GM13976 (cell line): ENCODE data around the gene CWC22.
"Not testable (repeated sequence)": the region's sequence is repeated elsewhere in the genome, so short reads cannot be mapped to it uniquely, and the experiment has no call there.

ENCODE experiments used
- DNase-seq: peaks from one replicate; pipeline ENCODE4 v3.0.0; 2012; ENCODE audit warnings: low spot score
- in situ Hi-C: fragments of 300-500 bp; cut with MboI; formaldehyde crosslinking; loops from one replicate; pipeline ENCODE4 v1.12.0; 2022; ENCODE audit warnings: low sequenced_read_pairs, mixed read lengths, inconsistent platforms; ENCODE audit not compliant: unreplicated experiment
- TF ChIP-seq, protein P1 (sequence below): IDR thresholded peaks from 2 replicates; pipeline ENCODE4 v1.5.1; 2012; ENCODE audit warnings: borderline replicate concordance, mild to moderate bottlenecking; ENCODE audit not compliant: insufficient read depth; ENCODE audit errors: extremely low read depth, missing control alignments, control extremely low read depth

The CWC22 gene

GRCh38 chr2:180016937-180017336, 9.8 kb upstream of the CWC22 start:
- DNase-seq: no peak
- TF ChIP-seq, protein P1, sequence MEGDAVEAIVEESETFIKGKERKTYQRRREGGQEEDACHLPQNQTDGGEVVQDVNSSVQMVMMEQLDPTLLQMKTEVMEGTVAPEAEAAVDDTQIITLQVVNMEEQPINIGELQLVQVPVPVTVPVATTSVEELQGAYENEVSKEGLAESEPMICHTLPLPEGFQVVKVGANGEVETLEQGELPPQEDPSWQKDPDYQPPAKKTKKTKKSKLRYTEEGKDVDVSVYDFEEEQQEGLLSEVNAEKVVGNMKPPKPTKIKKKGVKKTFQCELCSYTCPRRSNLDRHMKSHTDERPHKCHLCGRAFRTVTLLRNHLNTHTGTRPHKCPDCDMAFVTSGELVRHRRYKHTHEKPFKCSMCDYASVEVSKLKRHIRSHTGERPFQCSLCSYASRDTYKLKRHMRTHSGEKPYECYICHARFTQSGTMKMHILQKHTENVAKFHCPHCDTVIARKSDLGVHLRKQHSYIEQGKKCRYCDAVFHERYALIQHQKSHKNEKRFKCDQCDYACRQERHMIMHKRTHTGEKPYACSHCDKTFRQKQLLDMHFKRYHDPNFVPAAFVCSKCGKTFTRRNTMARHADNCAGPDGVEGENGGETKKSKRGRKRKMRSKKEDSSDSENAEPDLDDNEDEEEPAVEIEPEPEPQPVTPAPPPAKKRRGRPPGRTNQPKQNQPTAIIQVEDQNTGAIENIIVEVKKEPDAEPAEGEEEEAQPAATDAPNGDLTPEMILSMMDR: no peak
- in situ Hi-C loops: no loop called here

DNA sequence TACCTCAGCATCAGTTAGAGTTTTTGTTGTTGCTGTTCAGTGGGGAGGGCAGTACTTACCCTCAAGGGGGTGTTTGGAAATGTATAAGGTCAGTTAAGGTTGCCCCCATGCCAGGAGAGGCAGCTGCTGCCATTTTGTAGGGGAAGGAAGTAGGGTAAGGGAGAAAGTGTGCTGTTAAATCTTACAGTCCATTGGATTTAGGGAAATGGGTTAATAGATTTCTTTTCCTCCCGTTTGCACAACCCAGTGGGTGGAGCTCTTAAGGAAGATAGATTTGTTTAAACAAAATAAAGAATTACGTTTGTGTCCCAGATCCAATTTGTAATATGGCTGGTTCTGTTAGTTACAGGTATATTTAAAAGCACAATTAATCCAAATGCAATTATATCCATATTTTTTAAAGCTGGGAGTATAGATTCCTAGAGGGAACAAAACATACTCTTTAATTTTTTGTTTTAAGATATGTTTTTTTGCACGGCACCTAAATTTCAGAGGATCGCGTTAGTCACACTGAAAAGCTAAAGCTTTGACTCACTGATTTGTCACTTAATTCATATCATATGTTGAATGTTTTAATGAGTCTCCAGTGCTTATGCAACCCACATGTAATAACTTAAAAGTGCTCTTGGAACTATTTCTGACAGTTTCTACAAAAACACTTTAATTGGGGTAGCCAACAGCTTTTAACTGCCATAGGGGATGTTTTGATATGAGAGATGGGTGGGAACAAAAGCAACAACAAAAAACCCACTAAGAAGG, 9.0 kb upstream of the CWC22 start:
- no peak for DNase-seq
- TF ChIP-seq, protein P1: no peak
- in situ Hi-C loops: no loop called here

DNA sequence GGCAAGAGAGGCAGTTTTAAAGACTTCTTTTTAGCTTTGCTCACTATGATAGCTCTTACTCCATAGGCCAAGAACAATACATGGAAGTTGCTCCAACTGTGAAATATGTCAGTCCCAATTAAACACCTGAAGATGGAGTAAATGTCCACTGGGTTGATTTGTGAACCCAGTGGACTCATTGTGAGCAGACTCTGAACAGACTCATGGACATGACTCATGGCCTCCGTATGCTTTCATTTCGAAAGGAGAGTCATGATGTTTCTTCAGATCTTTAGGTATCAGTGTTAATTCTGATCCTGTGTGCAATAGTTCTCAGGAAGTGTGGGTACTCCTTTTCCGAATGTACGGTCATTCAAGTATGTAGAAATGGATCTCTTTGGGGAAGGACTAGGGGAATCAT, 5.4 kb upstream of the CWC22 start:
- in situ Hi-C loops: no loop called here
- TF ChIP-seq, protein P1: no peak
- DNase-seq: no peak

GRCh38 chr2:180010701-180011100, 3.6 kb upstream of the CWC22 start:
- in situ Hi-C loops: no loop called here
- TF ChIP-seq, protein P1: no peak

DNA sequence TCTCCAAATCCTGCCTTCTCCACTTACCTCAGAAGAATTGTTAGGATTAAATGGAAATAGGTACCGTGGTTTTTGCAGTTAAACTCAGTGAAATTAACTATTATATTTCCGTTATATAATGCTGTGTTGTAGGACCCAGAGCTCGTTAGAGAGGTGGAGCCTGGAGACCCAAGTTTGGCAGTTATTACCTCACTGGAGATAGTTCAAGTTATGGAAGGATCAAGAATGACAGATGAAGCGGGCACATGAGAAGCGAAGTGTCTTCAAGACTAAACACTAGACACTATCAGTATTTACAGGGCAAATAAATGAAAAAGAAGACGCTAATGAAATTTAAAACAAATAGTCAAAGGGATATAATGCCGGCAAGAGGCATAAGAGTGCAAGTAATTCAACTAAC, 866 bp downstream of the CWC22 start:
- in situ Hi-C loops: no loop called here
- TF ChIP-seq, protein P1: no peak
- no peak for DNase-seq

More at GRCh38 chr2:180010701-180011100, 3.6 kb upstream of the CWC22 start:
- DNase-seq: no peak

DNA sequence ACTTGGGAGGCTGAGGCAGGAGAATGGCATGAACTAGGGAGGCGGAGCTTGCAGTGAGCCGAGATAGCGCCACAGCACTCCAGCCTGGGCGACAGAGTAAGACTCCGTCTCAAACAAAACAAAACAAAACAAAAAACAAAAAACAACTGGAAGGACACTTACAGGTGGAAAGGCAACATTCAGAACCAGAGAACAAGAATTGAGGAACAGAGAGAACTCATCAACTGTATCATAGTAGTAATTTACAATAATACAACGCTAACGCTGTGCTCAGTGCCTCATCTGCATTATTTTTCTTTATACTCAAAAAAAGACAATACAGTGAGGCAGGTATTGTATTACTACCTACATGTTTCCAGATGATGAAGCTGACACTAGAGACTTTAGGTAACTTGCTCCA, 1.6 kb downstream of the CWC22 start:
- DNase-seq, in situ Hi-C loops: not testable (repeated sequence)

- in situ Hi-C loops: no loop called here
- TF ChIP-seq, protein P1: no peak
- DNase-seq: no peak
Measured at GRCh38 chr2:180004731-180005130, 2.4 kb downstream of the CWC22 start.
